GM12878 (cell line): Measurements from ENCODE around the gene FMNL2. TPM values are rescaled to one million over a fixed set of nuclear protein-coding genes. Genes with fewer than 3 reads are reported as not detected.

ENCODE experiments used
- ATAC-seq: fragments of 200-7000 bp; cut with Tn5 transposase; 3 replicates; pipeline ENCODE4 v1.9.1; 2020; ENCODE audit warnings: mild to moderate bottlenecking, moderate library complexity
- BruUV-seq: library from RNA; stranded (reverse); fragments of 400-500 nt; replicated peaks from 2 replicates; lab custom pipeline; 2021; lab: Mats Ljungman, UMichigan
- CTCF ChIA-PET: fragments of 300-600 bp; sonication (Branson Sonifier 250); formaldehyde crosslinking; extraction: SDS; loops from one replicate; lab custom pipeline; 2021; ENCODE audit warnings: inconsistent platforms; lab: Yijun Ruan, JAX
- POLR2A ChIA-PET: fragments of 350-600 bp; formaldehyde crosslinking; extraction: SDS; loops from one replicate; lab custom pipeline; 2021; ENCODE audit warnings: inconsistent platforms; lab: Charles Lee
- RAD21 ChIA-PET: fragments of 300-600 bp; sonication (Branson Sonifier 250); formaldehyde crosslinking; loops from one replicate; lab custom pipeline; 2023; ENCODE audit warnings: antibody characterized with exemption; ENCODE audit not compliant: unreplicated experiment; lab: Charles Lee
- SMC1A ChIA-PET: fragments of 300-600 bp; sonication (Branson Sonifier 250); formaldehyde crosslinking; loops from one replicate; lab custom pipeline; 2023; ENCODE audit not compliant: unreplicated experiment, uncharacterized antibody; lab: Charles Lee
- DNase-seq: peaks from one replicate; pipeline ENCODE4 v3.0.0-alpha.2; 2011; ENCODE audit warnings: low read depth, low spot score
- FAIRE-seq: peaks from 3 replicates; lab custom pipeline; 2011; peaks lifted over from hg19 to GRCh38; lab: Jason Lieb, UNC
- H2AFZ ChIP-seq: 2 replicates; pipeline ENCODE4 v1.6.0; 2011; ENCODE audit warnings: low read depth, low read length, control low read depth; ENCODE audit not compliant: control insufficient read depth
- H3K27ac ChIP-seq: 2 replicates; pipeline ENCODE4 v1.5.1; 2011; ENCODE audit warnings: control low read depth; ENCODE audit not compliant: control insufficient read depth, insufficient read depth
- H3K27me3 ChIP-seq, 2 experiments: replicated peaks in 1 of 2; 2 replicates each; pipeline versions ENCODE4 v1.6.0 to v1.6.1; 2011; ENCODE audit warnings: low read length in 1 of 2; ENCODE audit not compliant: control insufficient read depth in 2 of 2, insufficient read depth in 2 of 2
- H3K36me3 ChIP-seq, 2 experiments: 2 replicates each; pipeline ENCODE4 v1.5.1; 2011; ENCODE audit warnings: low read length in 1 of 2; ENCODE audit not compliant: control insufficient read depth in 2 of 2, insufficient read depth in 2 of 2
- H3K4me1 ChIP-seq: 2 replicates; pipeline ENCODE4 v1.6.1; 2011; ENCODE audit warnings: mild to moderate bottlenecking, low read length, moderate library complexity, mixed read lengths; ENCODE audit not compliant: control insufficient read depth, insufficient read depth
- H3K4me2 ChIP-seq: 2 replicates; pipeline ENCODE4 v1.6.0; 2011; ENCODE audit warnings: control low read depth; ENCODE audit not compliant: control insufficient read depth, insufficient read depth
- H3K4me3 ChIP-seq: fragments of 200-600 bp; sonication (generic); 2 replicates; pipeline ENCODE4 v1.5.1; 2016
- H3K79me2 ChIP-seq: 2 replicates; pipeline ENCODE4 v1.6.0; 2011; ENCODE audit warnings: low read length; ENCODE audit not compliant: control insufficient read depth, insufficient read depth
- H3K9ac ChIP-seq: 2 replicates; pipeline ENCODE4 v1.8.0; 2011; ENCODE audit warnings: low read length, control low read depth, mixed read lengths; ENCODE audit not compliant: control insufficient read depth, insufficient read depth
- H3K9me3 ChIP-seq: replicated peaks from 3 replicates; pipeline ENCODE4 v1.5.1; 2011; ENCODE audit warnings: mild to moderate bottlenecking, low read length; ENCODE audit not compliant: control insufficient read depth, insufficient read depth
- H4K20me1 ChIP-seq: 2 replicates; pipeline ENCODE4 v1.6.0; 2011; ENCODE audit not compliant: control insufficient read depth, insufficient read depth
- EZH2 ChIP-seq: IDR thresholded peaks from 2 replicates; pipeline ENCODE4 v1.6.1; 2012; ENCODE audit warnings: low read depth, mild to moderate bottlenecking, control low read depth, inconsistent platforms, low read length, borderline replicate concordance; ENCODE audit not compliant: control insufficient read depth
- GATAD2B ChIP-seq: fragments of 450-650 bp; conservative IDR thresholded peaks from 2 replicates; pipeline ENCODE4 v1.6.1; 2017; ENCODE audit warnings: low read depth, mild to moderate bottlenecking, moderate library complexity
- IKZF1 ChIP-seq: fragments of 450-650 bp; conservative IDR thresholded peaks from 2 replicates; pipeline ENCODE4 v1.6.1; 2017; ENCODE audit warnings: antibody characterized with exemption, mild to moderate bottlenecking
- JUND ChIP-seq: IDR thresholded peaks from 2 replicates; pipeline ENCODE4 v1.6.1; 2012; ENCODE audit warnings: low read depth, mild to moderate bottlenecking, low read length, improper control_type of control experiment, moderate library complexity
- KAT2A ChIP-seq: conservative IDR thresholded peaks from 2 replicates; pipeline ENCODE4 v1.6.1; 2011; ENCODE audit warnings: low read depth, low read length; ENCODE audit not compliant: control insufficient read depth
- RUNX3 ChIP-seq: IDR thresholded peaks from 2 replicates; pipeline ENCODE4 v1.6.1; 2012; ENCODE audit warnings: low read length, inconsistent platforms
- ZNF622 ChIP-seq: fragments of 450-650 bp; IDR thresholded peaks from 2 replicates; pipeline ENCODE4 v1.6.1; 2017; ENCODE audit warnings: mild to moderate bottlenecking, inconsistent platforms
- WGBS: methylation state at CpG from one replicate; pipeline ENCODE4 v1.1.6; 2016; ENCODE audit warnings: low lambda C conversion rate; ENCODE audit not compliant: insufficient replicate concordance, insufficient coverage; ENCODE audit errors: missing lambda C conversion rate; 5-methylcytosine and 5-hydroxymethylcytosine counted together
- in situ Hi-C: fragments of 300-500 bp; cut with MboI; formaldehyde crosslinking; loops from 9 replicates; pipeline ENCODE4 v1.14.3; 2018; ENCODE audit warnings: mixed read lengths
- intact Hi-C: fragments of 100-400 bp; cut with micrococcal nuclease; formaldehyde crosslinking; loops from one replicate; pipeline ENCODE4 v1.14.2; 2022; ENCODE audit not compliant: unreplicated experiment
- polyA plus RNA-seq, 11 experiments: library from polyadenylated mRNA; depleted of rRNA in 4 of 11; unstranded in 6 of 11; stranded (reverse) in 5 of 11; fragments of >200 nt; fragmentation: Nextera tagmentation in 4 of 11; fragmentation: Illumina TruSeq in 1 of 11; extraction: Ambion mirVana in 4 of 11; extraction: Trizol in 1 of 11; gene quantifications; 1 replicate in 1 of 11; 2 replicates in 10 of 11; pipeline versions ENCODE4 v1.2.1 to v1.2.3, GENCODE V29; 2011 to 2016; ENCODE audit warnings: inconsistent platforms in 2 of 11, missing spikeins in 2 of 11, low read depth in 1 of 11
- total RNA-seq, 4 experiments: library from RNA; depleted of rRNA in 3 of 4; stranded (reverse); fragments of >200 nt in 3 of 4; fragmentation: Illumina TruSeq in 1 of 4; extraction: Trizol in 1 of 4; gene quantifications; 2 replicates each; pipeline versions ENCODE4 v1.2.1 to v1.2.3, GENCODE V29; 2013 to 2021
- TF ChIP-seq, protein P1 (sequence below): IDR thresholded peaks from 2 replicates; pipeline ENCODE4 v1.6.1; 2012; ENCODE audit warnings: mild to moderate bottlenecking, low read depth, low read length
- TF ChIP-seq, protein P2 (sequence below): IDR thresholded peaks from 2 replicates; pipeline ENCODE4 v1.6.1; 2011; ENCODE audit warnings: mild to moderate bottlenecking, low read depth, low read length, moderate library complexity; ENCODE audit not compliant: insufficient replicate concordance
- TF ChIP-seq, protein P3 (sequence below): IDR thresholded peaks from 2 replicates; pipeline ENCODE4 v1.6.1; 2012; ENCODE audit warnings: low read depth, low read length, improper control_type of control experiment

FMNL2 gene
- total and polyA plus RNA-seq, 10 of the 15 experiments (the other 5 are each of a cell fraction or from before 2014, with no cell fraction given), result 0.13 to 9.9 (median 0.35) TPM

DNA sequence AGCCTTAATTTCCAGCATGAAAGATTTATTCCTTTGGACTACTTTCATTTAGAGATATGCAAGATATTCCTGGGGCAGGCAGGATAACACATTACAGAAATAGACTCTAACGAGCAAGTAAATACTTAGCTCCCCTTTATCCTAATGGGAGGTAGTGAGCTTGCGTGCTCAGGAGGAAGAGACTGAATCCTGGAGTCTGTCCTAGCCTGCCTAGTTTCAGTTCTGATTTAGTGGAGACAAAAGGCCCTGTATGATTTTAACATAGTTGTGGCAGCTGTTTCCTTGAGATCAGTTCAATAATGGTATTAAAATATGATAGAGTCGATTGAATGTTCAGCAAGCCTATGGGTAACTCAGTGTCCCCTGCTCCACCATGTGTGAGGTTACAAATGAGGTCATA lies 109.5 kb downstream of the FMNL2 start:
- ATAC-seq, result no peak
- intact Hi-C loops, result no loop called here
- ChIA-PET POLR2A (interaction anchor here (0.8 kb wide), 1 partner anchor 22 kb away, joined by 4 read pairs; no protein-coding TSS in a partner anchor), SMC1A (interaction anchor here (1.0 to 1.4 kb wide), 3 partner anchors 24 to 107 kb away, joined by 3 read pairs; no protein-coding TSS in a partner anchor), CTCF (interaction anchor here (0.6 kb wide), 1 partner anchor 23 kb away, joined by 3 read pairs; no protein-coding TSS in a partner anchor), RAD21 (no interaction called here)
- Histone ChIP-seq H2AFZ (no peak overlapping the region), H4K20me1 (no peaks in the 10 kb centered on the region), H3K36me3 (no peaks in the 10 kb centered on the region), H3K9me3 (no peaks in the 10 kb centered on the region), H3K4me1 (no peaks in the 10 kb centered on the region; the same call in 1 of the 2 replicates), H3K27me3 (no peaks in the 10 kb centered on the region), H3K79me2 (no peaks in the 10 kb centered on the region; the same call in 1 of the 2 replicates), H3K4me2 (no peak overlapping the region), H3K9ac (no peak overlapping the region), H3K27ac (no peak overlapping the region), H3K4me3 (no peak overlapping the region)
- DNase-seq, result no peak
- in situ Hi-C loops, result no loop called here
- no peak for TF ChIP-seq RUNX3
- no TSS peak for BruUV-seq
- WGBS, result 70% methylated on average over 3 of the region's 3 CpGs
- no peak for FAIRE-seq

DNA sequence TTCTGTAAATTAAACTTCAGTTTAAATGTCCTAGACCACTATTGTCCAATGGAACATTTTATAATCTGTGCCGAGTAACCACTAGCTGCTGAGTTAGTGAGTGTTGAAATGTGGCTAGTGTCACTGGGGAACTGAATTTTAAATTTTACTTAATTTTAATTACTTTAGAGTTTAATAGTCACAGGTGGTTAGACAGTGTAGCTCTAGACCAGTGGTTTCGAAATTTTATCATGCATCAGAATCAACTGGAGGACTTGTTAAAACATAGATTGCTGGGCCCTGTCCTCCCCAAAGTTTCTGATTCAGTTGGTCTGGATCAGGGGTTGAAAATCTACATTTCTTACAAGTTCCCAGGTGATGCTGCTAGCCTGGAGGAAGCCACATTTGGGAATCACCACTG lies 110.4 kb downstream of the FMNL2 start:
- no peak for FAIRE-seq
- no peaks in the 10 kb centered on the region for H3K36me3 ChIP-seq
- no peak for DNase-seq
- H4K20me1 ChIP-seq, result no peaks in the 10 kb centered on the region
- H3K9me3 ChIP-seq, result no peaks in the 10 kb centered on the region
- no peak overlapping the region; the same call in 1 of the 2 replicates for H2AFZ ChIP-seq
- H3K4me2 ChIP-seq, result no peak overlapping the region
- intact Hi-C loops, result no loop called here
- H3K9ac ChIP-seq, result no peak overlapping the region
- POLR2A ChIA-PET, result interaction anchor here (1.0 to 1.8 kb wide), 3 partner anchors 9 to 21 kb away, joined by 3 to 8 read pairs (median 7); no protein-coding TSS in a partner anchor
- WGBS, result 46% methylated on average over 2 of the region's 2 CpGs
- ATAC-seq, result peak; percentile 55
- RAD21 ChIA-PET, result interaction anchor here (0.8 to 3.4 kb wide), 7 partner anchors 16 to 253 kb away, joined by 3 to 17 read pairs (median 5); no protein-coding TSS in a partner anchor
- H3K27ac ChIP-seq, result no peak overlapping the region
- no peaks in the 10 kb centered on the region; the same call in 1 of the 2 replicates for H3K4me1 ChIP-seq
- SMC1A ChIA-PET, result interaction anchor here (1.0 to 3.2 kb wide), 12 partner anchors 9 to 169 kb away, joined by 3 to 21 read pairs (median 4); no protein-coding TSS in a partner anchor
- no peak overlapping the region for H3K4me3 ChIP-seq
- no peaks in the 10 kb centered on the region for H3K27me3 ChIP-seq
- in situ Hi-C loops, result no loop called here
- no peaks in the 10 kb centered on the region; the same call in 1 of the 2 replicates for H3K79me2 ChIP-seq
- no TSS peak for BruUV-seq
- CTCF ChIA-PET, result interaction anchor here (0.9 to 1.2 kb wide), 4 partner anchors 13 to 117 kb away, joined by 3 read pairs; no protein-coding TSS in a partner anchor
- TF ChIP-seq, protein P1, sequence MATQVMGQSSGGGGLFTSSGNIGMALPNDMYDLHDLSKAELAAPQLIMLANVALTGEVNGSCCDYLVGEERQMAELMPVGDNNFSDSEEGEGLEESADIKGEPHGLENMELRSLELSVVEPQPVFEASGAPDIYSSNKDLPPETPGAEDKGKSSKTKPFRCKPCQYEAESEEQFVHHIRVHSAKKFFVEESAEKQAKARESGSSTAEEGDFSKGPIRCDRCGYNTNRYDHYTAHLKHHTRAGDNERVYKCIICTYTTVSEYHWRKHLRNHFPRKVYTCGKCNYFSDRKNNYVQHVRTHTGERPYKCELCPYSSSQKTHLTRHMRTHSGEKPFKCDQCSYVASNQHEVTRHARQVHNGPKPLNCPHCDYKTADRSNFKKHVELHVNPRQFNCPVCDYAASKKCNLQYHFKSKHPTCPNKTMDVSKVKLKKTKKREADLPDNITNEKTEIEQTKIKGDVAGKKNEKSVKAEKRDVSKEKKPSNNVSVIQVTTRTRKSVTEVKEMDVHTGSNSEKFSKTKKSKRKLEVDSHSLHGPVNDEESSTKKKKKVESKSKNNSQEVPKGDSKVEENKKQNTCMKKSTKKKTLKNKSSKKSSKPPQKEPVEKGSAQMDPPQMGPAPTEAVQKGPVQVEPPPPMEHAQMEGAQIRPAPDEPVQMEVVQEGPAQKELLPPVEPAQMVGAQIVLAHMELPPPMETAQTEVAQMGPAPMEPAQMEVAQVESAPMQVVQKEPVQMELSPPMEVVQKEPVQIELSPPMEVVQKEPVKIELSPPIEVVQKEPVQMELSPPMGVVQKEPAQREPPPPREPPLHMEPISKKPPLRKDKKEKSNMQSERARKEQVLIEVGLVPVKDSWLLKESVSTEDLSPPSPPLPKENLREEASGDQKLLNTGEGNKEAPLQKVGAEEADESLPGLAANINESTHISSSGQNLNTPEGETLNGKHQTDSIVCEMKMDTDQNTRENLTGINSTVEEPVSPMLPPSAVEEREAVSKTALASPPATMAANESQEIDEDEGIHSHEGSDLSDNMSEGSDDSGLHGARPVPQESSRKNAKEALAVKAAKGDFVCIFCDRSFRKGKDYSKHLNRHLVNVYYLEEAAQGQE, result no peak
- TF ChIP-seq, protein P2, sequence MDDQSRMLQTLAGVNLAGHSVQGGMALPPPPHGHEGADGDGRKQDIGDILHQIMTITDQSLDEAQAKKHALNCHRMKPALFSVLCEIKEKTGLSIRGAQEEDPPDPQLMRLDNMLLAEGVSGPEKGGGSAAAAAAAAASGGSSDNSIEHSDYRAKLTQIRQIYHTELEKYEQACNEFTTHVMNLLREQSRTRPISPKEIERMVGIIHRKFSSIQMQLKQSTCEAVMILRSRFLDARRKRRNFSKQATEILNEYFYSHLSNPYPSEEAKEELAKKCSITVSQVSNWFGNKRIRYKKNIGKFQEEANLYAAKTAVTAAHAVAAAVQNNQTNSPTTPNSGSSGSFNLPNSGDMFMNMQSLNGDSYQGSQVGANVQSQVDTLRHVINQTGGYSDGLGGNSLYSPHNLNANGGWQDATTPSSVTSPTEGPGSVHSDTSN, result no peak
- TF ChIP-seq KAT2A (no peak), JUND (no peak), IKZF1 (no peak), GATAD2B (no peak), ZNF622 (no peak), EZH2 (no peak)
- TF ChIP-seq, protein P3, sequence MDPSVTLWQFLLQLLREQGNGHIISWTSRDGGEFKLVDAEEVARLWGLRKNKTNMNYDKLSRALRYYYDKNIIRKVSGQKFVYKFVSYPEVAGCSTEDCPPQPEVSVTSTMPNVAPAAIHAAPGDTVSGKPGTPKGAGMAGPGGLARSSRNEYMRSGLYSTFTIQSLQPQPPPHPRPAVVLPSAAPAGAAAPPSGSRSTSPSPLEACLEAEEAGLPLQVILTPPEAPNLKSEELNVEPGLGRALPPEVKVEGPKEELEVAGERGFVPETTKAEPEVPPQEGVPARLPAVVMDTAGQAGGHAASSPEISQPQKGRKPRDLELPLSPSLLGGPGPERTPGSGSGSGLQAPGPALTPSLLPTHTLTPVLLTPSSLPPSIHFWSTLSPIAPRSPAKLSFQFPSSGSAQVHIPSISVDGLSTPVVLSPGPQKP, result no peak
